Ecto neural progenitor cell (in vitro differentiated cells): ENCODE data around the gene BICRA.
"Not testable (repeated sequence)": the region's sequence is repeated elsewhere in the genome, so short reads cannot be mapped to it uniquely, and the experiment has no call there.

Experiments
- DNase-seq: peaks from one replicate; pipeline ENCODE4 v3.0.0-alpha.2; 2018; ENCODE audit warnings: low spot score

The BICRA gene

DNA sequence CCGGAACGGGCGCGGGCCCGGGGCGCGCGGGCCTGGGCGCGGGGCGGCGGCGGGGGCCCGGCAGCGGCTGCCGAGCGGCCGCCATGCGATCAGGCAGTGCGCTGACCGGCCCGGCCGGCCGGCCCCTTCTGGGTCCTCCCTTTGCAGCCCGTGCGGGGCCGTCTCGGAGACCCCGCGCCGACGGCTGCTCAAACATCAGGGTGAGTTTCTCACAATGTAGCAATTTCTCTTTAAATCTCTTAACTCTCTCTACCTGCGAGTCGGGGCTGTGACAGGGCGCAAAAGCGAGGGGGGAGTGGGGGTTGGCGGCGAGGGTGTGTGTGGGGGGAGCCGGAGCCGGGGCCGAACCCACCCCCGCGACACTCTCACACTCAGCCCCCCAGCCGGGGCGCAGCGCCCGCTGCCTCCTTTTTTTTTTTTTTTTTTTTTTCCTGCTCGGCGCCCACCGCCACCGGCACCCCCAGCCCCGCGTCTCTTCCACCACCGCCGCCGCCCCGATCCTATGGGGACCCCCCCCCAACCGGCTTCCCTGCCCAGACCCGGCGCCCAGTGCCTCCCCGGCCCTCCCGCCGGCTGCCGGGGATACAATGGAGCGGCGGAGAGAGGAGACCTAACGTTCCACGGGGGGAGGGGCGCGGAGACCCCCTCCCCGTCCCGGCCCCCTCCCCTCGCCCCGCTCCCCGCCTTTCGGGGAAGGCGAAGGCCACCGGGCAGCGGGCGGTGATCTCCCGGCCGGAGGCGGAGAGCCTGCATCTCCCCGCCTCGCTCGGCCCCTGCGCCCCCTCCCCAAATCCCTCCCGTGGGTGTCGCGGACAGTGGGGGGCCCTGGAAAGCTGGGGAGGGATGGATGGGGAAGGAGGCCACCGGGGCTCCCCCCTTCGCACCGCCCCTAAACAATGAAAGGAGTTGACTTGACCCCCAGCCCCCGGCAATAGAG lies at the start of gene BICRA:
Gene BICRA, plus strand, starts transcription at position 166 of the 937 bp plus-strand sequence. CDS start 64,441 bp downstream, outside the sequence.
- DNase-seq, result peak; percentile 88

DNA sequence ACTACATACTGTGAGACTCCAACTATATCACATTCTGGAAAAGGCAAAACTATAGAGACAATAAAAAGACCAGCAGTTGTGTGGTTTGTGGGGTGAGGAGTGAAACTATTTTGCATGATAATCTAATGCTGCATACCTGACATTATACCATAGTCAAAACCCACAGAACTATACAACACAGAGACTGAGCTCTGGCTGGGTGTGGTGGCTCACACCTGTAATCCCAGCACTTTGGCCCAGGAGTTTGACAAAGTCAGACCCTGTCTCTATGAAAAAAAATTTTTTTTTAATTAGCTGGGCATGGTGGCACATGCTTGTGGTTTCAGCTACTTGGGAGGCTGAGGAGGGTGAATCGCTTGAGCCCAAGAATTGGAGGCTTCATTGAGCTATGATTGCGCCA lies 47.9 kb upstream of the BICRA start:
- no peak for DNase-seq

DNA sequence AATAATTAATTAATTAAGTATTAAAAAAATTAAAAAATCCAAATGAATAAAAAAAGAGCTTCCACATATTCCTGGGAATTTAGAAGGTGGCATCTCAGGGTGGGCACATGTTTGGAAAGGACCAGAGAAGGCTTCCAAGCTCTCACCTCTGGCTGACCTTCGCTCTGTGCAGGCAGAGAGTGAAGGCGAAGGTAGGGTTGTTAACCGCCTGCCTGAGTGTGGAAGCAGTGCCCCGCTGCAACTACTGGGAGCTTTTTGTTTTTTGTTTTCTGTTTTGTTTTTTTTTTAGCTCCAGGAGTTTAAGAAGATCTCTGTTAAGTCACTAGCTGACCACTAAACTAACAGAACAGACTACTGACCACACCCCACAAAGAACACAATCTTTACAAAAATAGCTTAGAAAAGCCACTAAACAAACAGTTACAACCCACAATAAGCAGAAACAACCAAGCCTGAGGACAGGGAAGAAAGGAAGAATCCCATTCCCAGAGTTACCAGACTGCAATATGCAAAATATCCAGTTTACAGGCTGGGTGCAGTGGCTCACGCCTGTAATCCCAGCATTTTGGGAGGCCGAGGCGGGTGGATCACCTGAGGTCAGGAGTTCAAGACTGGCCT lies 47.4 kb upstream of the BICRA start:
- DNase-seq, result no peak

DNA sequence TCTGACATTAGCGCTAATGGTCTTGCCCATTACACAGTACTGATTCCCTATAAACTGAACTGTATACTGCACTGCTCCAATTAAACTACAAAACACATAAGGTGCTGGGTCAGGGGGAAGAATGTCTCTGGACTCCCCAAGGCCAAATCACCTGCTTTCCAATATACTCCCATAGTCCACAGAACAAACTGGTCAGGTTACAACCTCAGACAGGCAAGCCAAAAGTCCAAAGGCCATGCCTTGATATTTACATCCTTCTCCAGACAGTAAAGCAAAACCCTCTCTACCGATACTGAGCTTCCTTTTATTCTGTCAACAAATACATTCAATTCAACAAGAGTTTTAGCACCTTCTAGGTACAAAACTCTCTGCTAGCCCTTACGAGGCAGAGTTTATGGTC lies 44.9 kb upstream of the BICRA start:
- no peak for DNase-seq

DNA sequence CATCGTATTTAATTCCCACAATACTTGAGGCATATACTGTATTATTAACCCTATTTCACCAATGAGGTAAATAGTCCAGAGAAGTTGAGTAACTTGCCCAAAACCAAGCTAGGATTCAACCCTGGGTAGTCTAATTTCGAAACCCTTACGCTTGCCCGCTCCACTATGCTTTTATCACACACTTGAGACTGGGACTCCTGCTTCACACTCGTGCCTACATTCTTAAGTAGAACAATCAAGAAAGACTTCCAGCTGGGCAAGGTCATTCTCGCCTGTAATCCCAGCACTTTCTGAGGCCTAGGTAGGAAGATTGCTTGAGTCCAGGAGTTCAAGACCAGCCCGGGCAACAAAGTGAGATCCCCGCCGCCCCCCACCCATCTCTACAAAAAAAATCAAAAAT lies 39.6 kb upstream of the BICRA start:
- DNase-seq, result no peak

DNA sequence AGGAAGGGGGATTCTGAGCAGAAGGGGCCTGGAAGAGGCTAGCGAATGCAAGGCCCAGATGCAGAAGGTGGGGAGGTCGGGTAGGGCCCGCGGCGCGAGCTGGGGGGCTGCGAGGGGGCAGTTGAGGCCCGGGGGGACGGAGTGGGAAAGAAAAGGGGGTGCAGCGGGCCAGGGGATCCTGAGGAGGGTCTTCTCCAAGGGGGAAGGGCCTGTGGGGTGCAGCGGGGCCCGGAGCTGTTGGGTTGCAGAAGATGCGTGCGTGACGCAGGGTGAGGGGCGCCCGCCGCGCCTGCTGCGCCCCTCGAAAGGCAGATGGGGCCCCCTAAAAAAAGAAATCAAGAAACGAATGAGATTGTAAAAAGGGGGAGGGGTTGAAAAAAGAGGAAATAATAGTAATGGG lies 36.3 kb upstream of the BICRA start:
- no peak for DNase-seq

DNA sequence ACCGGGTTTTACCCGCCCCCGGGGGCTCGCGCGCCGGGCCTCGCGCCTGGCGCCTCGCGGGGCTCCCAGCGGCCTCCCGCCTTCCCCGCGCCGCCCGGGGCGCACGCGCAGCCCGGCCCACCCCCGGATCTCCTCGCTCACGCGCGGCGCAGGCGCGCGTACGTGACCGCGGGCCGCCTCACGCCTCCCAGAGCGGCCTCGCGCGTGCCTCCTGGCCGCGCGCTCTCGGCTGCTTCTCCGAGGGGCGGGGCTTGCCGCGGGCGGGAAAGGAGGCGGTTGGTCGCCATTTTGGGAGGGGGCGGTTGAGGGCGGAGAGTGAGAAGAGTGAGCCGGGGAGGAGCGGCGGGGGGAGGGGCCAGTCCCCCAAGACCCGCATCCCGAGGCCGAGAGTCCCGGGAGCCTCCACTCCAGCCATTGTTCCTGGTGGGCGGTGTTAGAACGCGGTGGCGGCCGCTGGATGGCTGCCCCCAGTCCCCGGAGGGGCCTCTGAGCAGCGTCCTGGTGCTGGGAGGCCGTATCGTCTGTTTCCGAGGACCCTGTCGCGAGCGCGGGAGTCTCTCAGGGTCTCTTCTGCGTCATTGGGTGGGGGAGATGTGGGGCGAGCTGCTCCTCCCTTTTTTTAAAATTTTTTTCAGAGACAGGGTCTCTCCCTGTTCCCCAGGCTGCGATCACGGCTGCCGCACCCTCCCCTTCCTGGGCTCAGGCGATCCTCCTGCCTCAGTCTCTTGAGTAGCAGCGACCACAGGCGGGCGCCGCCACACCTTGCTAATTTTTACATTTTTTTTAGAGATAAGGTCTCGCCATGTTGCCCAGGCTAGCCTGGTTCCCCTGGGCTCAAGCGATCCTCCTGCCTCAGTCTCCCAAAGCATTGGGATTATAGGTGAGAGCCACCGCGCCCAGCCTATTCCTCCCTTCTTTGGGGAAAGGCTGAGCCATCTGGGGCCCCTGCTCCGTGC lies 35.6 kb upstream of the BICRA start, which contains the start of gene ZNF541:
Gene ZNF541, minus strand, starts transcription at position 78 of the 956 bp plus-strand sequence. CDS start 17,292 bp downstream, outside the sequence.
- DNase-seq, result no peak

DNA sequence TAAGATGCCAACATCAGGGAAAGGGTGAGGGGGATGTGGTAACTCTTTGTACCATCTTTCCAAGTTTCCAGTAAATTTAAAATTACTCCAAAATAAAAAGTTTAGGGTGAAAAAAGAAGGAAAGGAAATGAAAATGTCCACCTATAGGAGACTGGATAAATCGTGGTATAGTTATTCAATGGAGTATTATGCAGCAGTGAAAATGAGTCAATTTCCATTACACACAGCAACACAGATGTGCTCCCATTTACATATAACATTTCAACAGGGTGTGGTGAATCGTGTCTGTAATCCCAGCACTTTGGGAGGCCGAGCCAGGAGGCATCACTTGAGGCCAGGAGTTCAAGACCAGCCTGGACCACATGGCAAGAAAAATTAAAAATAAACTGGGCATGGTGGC lies 28.5 kb upstream of the BICRA start:
- DNase-seq, result no peak

DNA sequence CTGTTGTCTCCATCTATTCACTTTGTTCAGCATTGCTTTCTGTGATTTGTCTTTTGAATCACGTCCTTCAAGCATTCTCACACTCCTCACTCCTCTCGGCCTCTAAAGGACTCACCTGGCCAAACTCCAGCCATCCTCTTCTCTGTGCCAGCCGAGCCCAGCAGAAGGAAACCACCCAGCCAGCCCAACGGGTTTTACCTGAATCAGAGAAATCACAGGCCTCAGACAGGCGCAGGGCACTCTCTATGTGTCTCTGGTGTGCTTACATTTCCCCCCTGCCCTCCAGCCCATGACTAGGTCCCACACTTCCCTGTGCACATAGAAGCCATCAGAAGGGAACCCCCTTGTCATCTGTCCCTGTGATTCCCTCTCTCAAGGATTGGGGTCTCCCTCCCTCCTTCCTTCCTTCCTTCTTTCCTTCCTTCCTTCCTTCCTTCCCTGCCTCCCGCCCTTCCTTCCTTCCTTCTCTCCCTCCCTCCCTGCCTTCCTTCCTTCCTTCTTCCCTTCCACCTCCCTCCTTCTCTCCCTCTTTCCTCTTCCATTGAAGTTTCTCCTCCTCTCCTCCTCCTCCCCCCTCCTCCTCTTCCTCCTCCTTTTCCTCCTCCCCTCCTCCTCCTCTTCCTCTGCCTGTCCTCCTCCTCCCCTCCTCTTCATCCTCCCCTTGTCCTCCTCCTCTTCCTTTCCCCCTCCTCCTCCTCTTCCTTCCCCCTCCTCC lies 27.2 kb upstream of the BICRA start:
- DNase-seq, result no peak

DNA sequence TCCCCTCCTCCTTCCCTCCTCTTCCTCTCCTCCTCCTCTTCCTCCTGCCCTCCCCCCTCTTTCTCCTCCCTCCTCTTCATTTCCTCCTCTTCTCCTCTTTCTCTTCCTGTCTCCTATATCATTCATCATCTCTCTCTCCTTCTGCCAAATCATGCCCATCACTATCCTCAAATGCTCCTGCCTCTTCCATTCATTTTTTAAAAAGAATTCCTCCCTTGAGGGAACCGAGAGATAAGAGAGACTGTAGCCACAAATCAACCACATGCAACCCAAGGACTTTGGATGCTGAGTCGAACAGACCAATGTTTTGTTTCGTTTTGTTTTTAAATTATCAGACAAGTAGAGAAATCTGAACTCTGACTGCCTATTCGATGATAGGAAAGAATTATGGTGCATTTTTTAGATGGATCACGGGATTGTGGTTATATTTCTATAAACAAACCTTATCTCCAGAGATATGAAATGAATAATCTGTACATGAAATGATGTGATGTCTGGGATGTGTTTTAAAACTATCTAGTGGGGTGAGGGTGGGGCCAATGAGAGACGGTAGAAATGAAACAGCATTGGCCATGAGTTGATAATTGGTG lies 26.5 kb upstream of the BICRA start:
- DNase-seq, result no peak

DNA sequence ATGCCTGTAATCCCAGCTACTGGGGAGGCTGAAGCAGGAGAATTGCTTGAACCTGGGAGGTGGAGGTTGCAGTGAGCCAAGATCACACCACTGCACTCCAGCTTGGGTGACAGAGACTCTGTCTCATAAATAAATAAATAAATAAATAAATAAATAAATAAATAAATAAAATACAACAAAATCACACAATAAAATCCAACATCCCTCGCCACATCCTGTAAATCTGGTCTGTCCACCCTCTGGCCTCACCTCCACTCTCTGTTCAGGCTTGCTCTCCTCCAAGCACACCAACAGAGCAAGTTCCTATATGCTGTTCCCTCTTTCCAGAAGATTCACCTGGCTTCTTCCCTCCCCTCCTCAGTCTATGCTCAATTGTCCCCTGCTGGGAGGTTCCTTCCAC lies 25.8 kb upstream of the BICRA start:
- not testable (repeated sequence) for DNase-seq

DNA sequence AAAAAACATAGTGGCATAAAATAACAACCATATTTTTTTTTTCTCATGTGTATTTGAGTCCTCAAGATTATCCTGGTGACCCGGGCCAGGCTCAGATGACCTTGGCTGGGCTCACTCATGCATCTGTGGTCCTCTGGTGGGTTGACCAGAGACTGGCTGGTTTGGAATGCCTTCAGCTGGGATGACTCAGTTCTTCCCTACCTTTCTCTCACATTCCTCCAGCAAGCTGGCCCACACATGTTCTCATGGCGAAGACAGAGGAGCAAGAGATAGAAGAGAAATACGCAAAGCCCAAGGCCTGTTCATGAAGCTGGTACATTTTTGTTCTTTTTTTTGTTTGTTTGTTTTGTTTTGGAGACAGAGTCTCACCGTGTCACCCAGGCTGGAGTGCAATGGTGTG lies 21.6 kb upstream of the BICRA start:
- no peak for DNase-seq

DNA sequence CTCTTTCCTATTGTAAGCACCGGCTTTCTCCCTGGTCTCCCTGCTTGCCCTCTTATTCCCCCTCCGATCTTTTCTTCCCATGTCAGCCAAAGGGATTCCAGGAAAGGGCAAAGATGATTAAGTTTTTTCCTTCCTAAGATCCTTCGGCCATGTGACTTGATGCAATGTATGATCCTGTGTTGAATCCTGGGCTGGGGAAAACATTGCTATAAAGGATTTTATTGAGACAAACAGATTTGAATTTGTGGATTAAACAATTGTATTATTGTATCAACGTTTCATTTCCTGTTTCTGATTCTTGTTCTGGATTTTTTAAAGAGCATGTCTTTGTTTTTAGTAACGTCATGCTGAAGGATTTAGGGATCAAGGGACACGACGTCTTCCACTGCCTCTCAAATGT lies 19.1 kb upstream of the BICRA start:
- no peak for DNase-seq

DNA sequence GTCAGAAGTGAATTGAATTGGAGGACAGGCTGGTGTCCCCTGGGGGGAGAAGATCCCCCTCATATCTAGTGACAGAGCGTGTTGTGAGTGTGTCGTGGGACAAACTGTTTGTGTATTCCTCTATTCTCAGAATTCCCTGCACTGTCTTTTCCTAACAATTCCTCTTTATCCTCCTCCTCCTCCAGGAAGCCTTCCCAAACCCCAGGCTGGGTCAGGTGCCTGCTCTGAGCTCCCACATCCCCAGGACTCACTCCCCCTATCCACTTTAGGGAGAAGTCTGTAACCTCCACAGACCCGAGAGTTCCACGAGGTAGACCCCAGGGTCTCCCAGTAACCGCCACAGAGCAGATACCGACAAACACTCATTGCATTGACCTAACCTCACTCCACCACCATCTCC lies 15.1 kb upstream of the BICRA start:
- no peak for DNase-seq

DNA sequence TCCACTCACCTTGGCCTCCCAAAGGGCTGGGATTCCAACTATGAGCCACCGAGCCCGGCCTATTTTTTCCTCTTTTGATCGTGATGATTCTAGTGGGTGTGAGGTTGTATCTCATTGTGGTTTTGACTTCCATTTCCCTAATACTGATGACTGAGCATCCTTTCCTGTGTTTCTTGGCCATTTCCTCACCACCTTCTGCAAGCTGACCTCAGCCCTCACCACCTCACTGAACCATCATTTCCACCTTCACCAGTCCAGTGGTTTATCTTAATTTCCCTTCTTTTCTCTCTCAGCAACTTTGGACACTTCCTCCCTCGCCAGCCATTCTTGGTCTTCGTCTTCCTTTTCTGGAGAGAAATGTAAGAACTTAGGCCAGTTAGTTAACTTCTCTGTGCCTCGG lies 13.0 kb upstream of the BICRA start:
- DNase-seq, result no peak

DNA sequence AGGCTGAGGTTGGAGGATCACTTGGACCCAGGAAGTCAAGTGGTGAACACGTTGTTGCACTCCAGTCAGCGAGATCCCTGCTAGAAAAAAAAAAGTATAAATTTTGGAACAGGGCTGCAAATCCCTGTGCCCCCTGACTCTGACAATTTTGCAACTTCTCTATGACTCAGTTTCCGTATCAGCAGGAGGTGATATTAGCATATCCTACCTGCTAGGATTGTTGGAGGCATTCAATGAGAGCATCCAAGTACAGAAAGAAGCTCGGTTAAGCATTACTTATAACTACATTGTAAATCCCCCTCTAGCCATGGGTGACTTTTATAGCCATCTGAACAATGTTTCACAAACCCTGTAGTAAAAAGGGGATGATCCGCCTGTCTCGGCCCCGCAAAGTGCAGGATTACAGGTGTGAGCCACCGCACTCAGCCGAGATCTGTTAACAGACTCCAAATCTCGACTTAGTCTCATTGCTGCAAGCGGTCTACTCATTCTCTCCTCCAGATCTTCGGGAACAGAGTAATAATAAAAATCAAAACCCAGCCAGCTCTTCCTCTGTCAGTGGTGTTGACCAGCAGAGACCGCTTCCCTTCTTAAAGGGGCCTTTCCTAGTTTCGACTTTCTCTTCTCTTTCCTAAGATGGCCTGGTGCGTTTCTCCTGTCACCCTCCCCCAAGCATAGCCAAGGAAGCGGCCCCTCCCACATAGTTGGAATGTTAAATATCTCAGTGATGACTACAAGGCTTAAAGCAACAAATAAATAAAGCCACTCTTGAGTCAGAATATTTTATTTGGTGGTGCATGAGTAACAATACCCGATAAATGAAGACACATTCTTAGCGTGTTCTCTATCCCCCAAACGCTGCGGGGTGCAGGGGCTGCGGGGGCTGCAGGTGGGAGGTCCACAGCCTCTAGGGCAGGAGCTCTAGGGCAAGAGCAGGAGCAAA lies 10.3 kb upstream of the BICRA start:
- no peak for DNase-seq

DNA sequence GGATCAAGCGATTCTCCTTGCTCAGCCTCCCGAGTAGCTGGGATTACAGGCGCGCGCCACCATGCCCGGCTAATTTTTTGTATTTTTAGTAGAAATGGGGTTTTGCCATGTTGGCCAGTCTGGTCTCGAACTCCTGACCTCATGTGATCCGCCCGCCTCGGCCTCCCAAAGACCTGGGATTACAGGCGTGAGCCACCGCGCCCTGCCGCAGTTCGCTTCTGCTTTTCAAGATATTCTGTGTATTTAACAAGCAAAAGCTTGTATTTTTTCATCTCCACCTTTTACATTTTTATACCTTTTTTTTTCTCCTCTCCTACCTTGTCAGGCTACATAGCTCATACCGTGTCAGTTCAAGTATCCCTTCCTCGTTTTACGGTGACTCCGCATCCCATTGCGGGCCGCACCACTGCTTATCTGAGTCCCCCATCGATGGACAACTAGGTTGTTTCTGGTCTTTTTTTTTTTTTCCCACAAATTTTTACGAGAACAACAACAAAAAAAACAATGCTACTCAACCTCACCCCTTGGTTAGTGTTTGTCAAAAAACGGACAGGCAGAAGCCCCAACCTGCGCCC lies 9.2 kb upstream of the BICRA start:
- not testable (repeated sequence) for DNase-seq

DNA sequence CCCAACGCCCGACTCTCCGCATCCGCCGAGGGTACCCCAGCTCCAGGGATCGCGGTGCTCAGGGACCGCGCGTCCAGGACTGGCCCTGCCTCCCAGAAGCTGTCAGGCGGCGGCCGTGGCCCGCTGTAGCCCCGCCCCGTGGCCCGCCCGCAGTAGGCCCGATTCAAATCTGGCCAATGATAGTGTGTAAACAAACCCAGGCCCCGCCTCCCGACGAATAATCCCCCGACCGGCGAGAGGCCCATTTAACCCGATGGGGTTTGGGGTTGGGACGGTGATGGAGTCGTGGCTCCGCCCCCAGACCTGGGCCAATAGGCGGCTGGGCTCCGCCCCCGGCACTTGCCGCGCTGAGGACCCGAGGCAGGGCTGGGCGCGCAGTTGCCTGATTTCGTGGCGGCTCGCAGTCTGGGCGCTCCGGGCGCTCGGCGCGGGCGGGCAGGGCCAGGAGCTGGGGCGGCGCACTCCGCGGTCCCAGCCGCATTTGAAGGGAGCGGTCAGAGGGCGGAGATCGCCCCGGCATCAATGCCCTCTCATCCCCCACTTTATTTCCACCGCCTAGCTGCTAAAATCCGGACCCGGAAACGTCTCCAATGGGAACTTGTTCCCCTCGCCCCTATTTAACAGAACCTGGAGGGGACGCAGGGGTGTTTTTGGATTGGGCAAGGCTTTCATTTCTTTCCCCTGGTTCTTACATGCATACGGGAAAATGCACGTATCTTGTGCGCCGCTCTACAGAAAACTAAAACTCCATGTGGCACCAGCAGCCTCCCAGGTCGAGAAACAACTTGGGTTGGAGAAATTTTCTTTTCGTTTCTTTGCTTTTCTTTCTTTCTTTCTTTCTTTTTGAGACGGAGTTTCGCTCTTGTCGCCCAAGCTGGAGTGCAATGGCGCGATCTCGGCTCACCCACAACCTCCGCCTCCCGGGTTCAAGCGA lies 8.4 kb upstream of the BICRA start:
- DNase-seq, result peak; percentile 100
